Caco-2 (cell line): Measurements from ENCODE around the gene RPUSD3. TPM values are rescaled to one million over a fixed set of nuclear protein-coding genes. Genes with fewer than 3 reads are reported as not detected.
A peak's percentile ranks its signal among the peaks of the same experiment; 100 is the strongest.

Experiments
- BruUV-seq: library from RNA; stranded (reverse); fragments of 400-500 nt; replicated peaks from 2 replicates; lab custom pipeline; 2021; lab: Mats Ljungman, UMichigan
- CTCF ChIA-PET: fragments of 300-600 bp; sonication (Branson Sonifier 250); formaldehyde crosslinking; loops from one replicate; lab custom pipeline; 2022; ENCODE audit warnings: antibody characterized with exemption; lab: Charles Lee
- POLR2A ChIA-PET: fragments of 300-600 bp; sonication (Branson Sonifier 250); formaldehyde crosslinking; loops from one replicate; lab custom pipeline; 2022; ENCODE audit warnings: antibody characterized with exemption; lab: Charles Lee
- DNase-seq, 2 experiments: peaks; one replicate each; pipeline versions ENCODE4 v3.0.0 to v3.0.0-alpha.2; 2020 to 2022
- H3K27me3 ChIP-seq: replicated peaks from 2 replicates; pipeline ENCODE4 v1.6.0; 2011; ENCODE audit warnings: low read length; ENCODE audit not compliant: control insufficient read depth, insufficient read depth
- H3K36me3 ChIP-seq: 2 replicates; pipeline ENCODE4 v1.5.1; 2011; ENCODE audit warnings: low read length; ENCODE audit not compliant: control insufficient read depth, insufficient read depth
- H3K4me1 ChIP-seq: fragments of 250-450 bp; sonication (Bioruptor Pico); 2 replicates; pipeline ENCODE4 v1.5.1; 2020; ENCODE audit warnings: mild to moderate bottlenecking
- H3K4me3 ChIP-seq: 2 replicates; pipeline ENCODE4 v1.5.1; 2011; ENCODE audit warnings: low read depth, mild to moderate bottlenecking, control low read depth, low read length
- H3K9me3 ChIP-seq: fragments of 250-450 bp; sonication (Bioruptor Pico); 2 replicates; pipeline ENCODE4 v1.5.1; 2020; ENCODE audit warnings: mild to moderate bottlenecking, moderate library complexity
- H3K27ac Mint-ChIP-seq: one replicate; pipeline ENCODE4 v1.8.0; 2022; ENCODE audit warnings: mixed read lengths; ENCODE audit not compliant: unreplicated experiment
- H3K27me3 Mint-ChIP-seq: one replicate; pipeline ENCODE4 v1.8.0; 2022; ENCODE audit warnings: mixed read lengths; ENCODE audit not compliant: insufficient read depth, unreplicated experiment
- H3K36me3 Mint-ChIP-seq: one replicate; pipeline ENCODE4 v1.8.0; 2022; ENCODE audit warnings: mild to moderate bottlenecking, mixed read lengths; ENCODE audit not compliant: insufficient read depth, unreplicated experiment
- H3K4me1 Mint-ChIP-seq: one replicate; pipeline ENCODE4 v1.8.0; 2022; ENCODE audit warnings: low read depth, mixed read lengths; ENCODE audit not compliant: unreplicated experiment
- H3K4me3 Mint-ChIP-seq: one replicate; pipeline ENCODE4 v1.8.0; 2022; ENCODE audit warnings: mild to moderate bottlenecking, moderate library complexity, mixed read lengths; ENCODE audit not compliant: unreplicated experiment
- H3K9me3 Mint-ChIP-seq: one replicate; pipeline ENCODE4 v1.8.0; 2022; ENCODE audit warnings: mixed read lengths; ENCODE audit not compliant: unreplicated experiment
- CTCF ChIP-seq, 2 experiments: fragments of 200-600 bp in 1 of 2; IDR thresholded peaks; 1 replicate in 1 of 2; 2 replicates in 1 of 2; pipeline versions ENCODE4 v1.5.1 to v1.8.0; 2011 to 2022; ENCODE audit warnings: antibody characterized with exemption in 1 of 2, control low read depth in 1 of 2, inconsistent platforms in 1 of 2, low read depth in 1 of 2, low read length in 1 of 2, mild to moderate bottlenecking in 1 of 2, moderate library complexity in 1 of 2; ENCODE audit not compliant: insufficient read depth in 1 of 2, severe bottlenecking in 1 of 2, unreplicated experiment in 1 of 2
- intact Hi-C: fragments of 100-400 bp; cut with micrococcal nuclease; formaldehyde crosslinking; loops from one replicate; pipeline ENCODE4 v1.10.0; 2022; ENCODE audit not compliant: unreplicated experiment
- total RNA-seq: library from RNA; stranded (reverse); gene quantifications from 2 replicates; pipeline ENCODE4 v1.2.3, GENCODE V29; 2022

The RPUSD3 gene
- total RNA-seq, 1 experiment from 2014 or later: 61.8 TPM

GRCh38 chr3:9890249-9891071, 46.7 kb upstream of the RPUSD3 start, which contains the start of gene JAGN1:
Gene JAGN1, plus strand, starts transcription at chr3:9890610. Its CDS starts 113 bp downstream, at chr3:9890723.
- Mint-ChIP-seq H3K4me3 (peak within 1 kb of the TSS; percentile 83), H3K36me3 (peaks cover 42% of the 10 kb centered on the region), H3K4me1 (peaks cover 11% of the 10 kb centered on the region), H3K27ac (peak within 1 kb of the TSS; percentile 91), H3K9me3 (no peaks in the 10 kb centered on the region), H3K27me3 (no peaks in the 10 kb centered on the region)
- CTCF ChIA-PET: interaction anchor here (0.8 kb wide), 2 partner anchors 11 to 56 kb away, joined by 3 read pairs; no protein-coding TSS in a partner anchor
- peak; percentile 88 to 89 for DNase-seq
- BruUV-seq: TSS peak; percentile 60
- no peaks in the 10 kb centered on the region for H3K27me3 ChIP-seq
- H3K4me3 ChIP-seq: peak within 1 kb of the TSS; percentile 99
- peaks cover 3% of the 10 kb centered on the region for H3K36me3 ChIP-seq
- TF ChIP-seq CTCF (IDR thresholded peaks at IDR 0.05; ENCODE audit: insufficient read depth in 1 of 2, low read depth in 1 of 2, low read length in 1 of 2, severe bottlenecking in 1 of 2, unreplicated experiment in 1 of 2): no peak
- POLR2A ChIA-PET: interaction anchor here (0.6 to 1.4 kb wide), 5 partner anchors 10 to 98 kb away, joined by 3 to 8 read pairs (median 3); partner anchors contain the start of gene ARPC4
- intact Hi-C loops: loop anchor here (1.0 to 2.0 kb wide), 3 partner anchors 8 to 42 kb away; partner anchors contain the start of gene CRELD1
- H3K4me1 ChIP-seq: no peaks in the 10 kb centered on the region
- H3K9me3 ChIP-seq: no peaks in the 10 kb centered on the region

GRCh38 chr3:9889405-9889804, 45.6 kb upstream of the RPUSD3 start:
- H3K4me1 Mint-ChIP-seq: peaks cover 20% of the 10 kb centered on the region
- Histone ChIP-seq H3K4me3 (no peak overlapping the region), H3K4me1 (peaks cover 8% of the 10 kb centered on the region), H3K27me3 (no peaks in the 10 kb centered on the region), H3K9me3 (no peaks in the 10 kb centered on the region), H3K36me3 (peaks cover 3% of the 10 kb centered on the region)
- no peaks in the 10 kb centered on the region for H3K27me3 Mint-ChIP-seq
- no peak overlapping the region for H3K4me3 Mint-ChIP-seq
- H3K27ac Mint-ChIP-seq: no peak overlapping the region
- peaks cover 34% of the 10 kb centered on the region for H3K36me3 Mint-ChIP-seq
- no TSS peak for BruUV-seq
- no peak for TF ChIP-seq CTCF (IDR thresholded peaks at IDR 0.05; ENCODE audit: insufficient read depth in 1 of 2, low read depth in 1 of 2, low read length in 1 of 2, severe bottlenecking in 1 of 2, unreplicated experiment in 1 of 2)
- no peaks in the 10 kb centered on the region for H3K9me3 Mint-ChIP-seq
- intact Hi-C loops: no loop called here
- ChIA-PET CTCF (no interaction called here), POLR2A (interaction anchor here (0.6 kb wide), 1 partner anchor 147 kb away, joined by 4 read pairs; no protein-coding TSS in a partner anchor)
- DNase-seq: no peak

GRCh38 chr3:9888540-9888939, 44.7 kb upstream of the RPUSD3 start:
- ChIA-PET CTCF (no interaction called here), POLR2A (no interaction called here)
- intact Hi-C loops: no loop called here
- peaks cover 3% of the 10 kb centered on the region; the same call in 1 of the 2 replicates for H3K36me3 ChIP-seq
- no peak for TF ChIP-seq CTCF (IDR thresholded peaks at IDR 0.05; ENCODE audit: insufficient read depth in 1 of 2, low read depth in 1 of 2, low read length in 1 of 2, severe bottlenecking in 1 of 2, unreplicated experiment in 1 of 2)
- peaks cover 17% of the 10 kb centered on the region for H3K4me1 ChIP-seq
- no peaks in the 10 kb centered on the region for H3K27me3 Mint-ChIP-seq
- no peaks in the 10 kb centered on the region for H3K27me3 ChIP-seq
- no peak overlapping the region for H3K4me3 ChIP-seq
- DNase-seq: no peak
- BruUV-seq: no TSS peak
- H3K9me3 ChIP-seq: no peaks in the 10 kb centered on the region
- H3K27ac Mint-ChIP-seq: no peak overlapping the region
- H3K4me3 Mint-ChIP-seq: no peak overlapping the region
- H3K9me3 Mint-ChIP-seq: no peaks in the 10 kb centered on the region
- peaks cover 26% of the 10 kb centered on the region for H3K4me1 Mint-ChIP-seq
- H3K36me3 Mint-ChIP-seq: peaks cover 27% of the 10 kb centered on the region
